Activated CD4-positive, alpha-beta T cell treated with anti-CD3 and anti-CD28 coated beads, Interleukin-2, Interleukin-6, amounts not matched to agents 100 ng/mL and 50 ng/mL, durations not matched to agents 16 hours and 8 hours (primary cell): ENCODE results near the gene AMER1.

ENCODE experiments used
- DNase-seq: peaks from one replicate; pipeline ENCODE4 v3.0.0-alpha.2; 2020

Gene AMER1

GRCh38 chrX:64182208-64182607, 23.3 kb downstream of the AMER1 start:
- DNase-seq = no peak

GRCh38 chrX:64176876-64177275, 28.6 kb downstream of the AMER1 start:
- DNase-seq = no peak

GRCh38 chrX:64169988-64170387, 35.5 kb downstream of the AMER1 start:
- DNase-seq = no peak

GRCh38 chrX:64152857-64153256, 52.7 kb downstream of the AMER1 start:
- no peak for DNase-seq

GRCh38 chrX:64151911-64152310, 53.6 kb downstream of the AMER1 start:
- DNase-seq = no peak

GRCh38 chrX:64150775-64151174, 54.7 kb downstream of the AMER1 start:
- DNase-seq = no peak
